ENCODE measurements around the gene CXCL17.

CXCL17 gene

DNA sequence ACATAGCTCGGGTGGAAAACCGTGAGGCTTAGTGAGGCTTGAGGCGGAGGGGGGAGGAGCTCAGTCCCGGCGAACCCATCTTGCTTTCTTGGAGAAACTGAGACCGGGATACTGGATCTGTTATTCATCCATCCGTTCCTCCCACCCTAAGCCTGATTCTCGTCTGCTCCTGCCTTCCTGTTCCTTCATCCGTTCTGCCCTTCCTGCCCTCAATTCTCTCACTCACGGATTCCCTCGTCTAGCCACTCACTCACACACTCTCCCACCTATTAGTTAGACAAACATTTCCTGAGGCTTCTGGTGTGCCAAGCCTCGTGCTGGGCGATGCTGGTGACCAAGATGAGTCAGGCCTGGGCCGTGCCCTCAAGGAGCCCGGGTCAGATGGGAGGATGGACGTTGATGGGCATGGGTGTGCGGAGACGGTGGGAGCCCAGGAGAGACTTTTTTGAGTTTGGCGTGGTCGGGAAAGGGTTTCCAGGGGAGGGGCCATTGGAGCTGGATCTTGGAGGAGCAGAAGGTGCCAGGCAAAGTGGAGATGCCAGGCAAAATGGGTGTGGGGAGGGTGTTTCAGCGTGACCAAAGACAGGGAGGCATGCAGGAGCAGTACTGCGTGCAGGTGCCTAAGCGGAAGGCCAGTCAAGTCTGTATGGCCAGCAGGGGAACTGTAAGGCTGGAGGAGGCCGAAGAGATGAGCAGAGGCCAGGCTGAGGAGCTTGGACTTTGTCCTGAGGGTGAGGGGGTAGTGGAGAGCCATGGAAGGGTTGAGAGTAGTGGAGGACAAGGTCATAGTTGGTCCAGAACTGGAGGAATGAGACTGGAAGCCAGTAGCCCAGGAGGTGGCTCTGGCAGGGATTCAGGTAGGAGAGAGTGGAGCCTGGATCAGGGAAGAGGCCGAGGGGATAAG, 45.2 kb downstream of the CXCL17 start:
- no peak for DNase-seq (ENCODE audit: low read depth)

GRCh38 chr19:42396381-42397262, 46.1 kb downstream of the CXCL17 start:
- peak; percentile 100 for DNase-seq (ENCODE audit: low read depth)

DNA sequence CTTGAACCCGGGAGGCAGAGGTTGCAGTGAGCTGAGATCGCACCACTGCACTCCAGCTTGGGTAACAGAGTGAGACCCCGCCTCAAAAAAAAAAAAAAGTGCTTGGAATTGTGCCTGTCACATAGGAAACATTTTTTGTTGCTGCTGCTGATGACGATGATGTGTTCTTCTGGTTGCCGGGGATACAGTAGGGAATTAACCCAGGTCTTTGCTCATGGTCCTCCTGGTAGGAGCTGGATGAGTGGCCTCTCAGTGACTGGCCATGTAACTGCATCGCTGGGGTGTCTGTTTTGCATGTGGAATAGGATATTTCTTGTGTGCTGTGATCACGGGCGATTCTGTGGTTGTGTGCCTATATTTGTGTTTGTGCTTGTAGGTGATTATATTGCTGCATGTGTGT, 48.0 kb downstream of the CXCL17 start:
- no peak for DNase-seq (ENCODE audit: low read depth)

DNA sequence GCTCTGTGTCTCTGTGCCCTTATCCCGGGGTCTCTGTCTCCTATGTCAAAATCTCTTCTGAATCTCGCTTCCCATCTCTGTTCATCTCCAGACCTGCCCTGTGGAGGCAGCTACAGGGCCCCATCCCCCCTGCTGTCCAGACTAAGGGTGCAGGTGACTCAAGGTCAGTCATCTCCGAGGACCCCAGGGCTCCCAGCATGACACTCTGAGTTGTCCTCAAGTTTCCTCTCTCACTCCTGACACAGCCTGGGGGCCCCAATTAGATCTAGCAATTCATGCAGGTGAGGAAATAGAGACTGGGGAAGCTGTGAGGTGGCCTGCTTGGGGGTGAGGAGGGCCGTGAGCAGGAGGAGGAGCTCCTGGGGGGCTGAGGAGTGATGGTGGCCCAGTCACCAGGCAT, 50.6 kb downstream of the CXCL17 start:
- DNase-seq (ENCODE audit: low read depth) = no peak

DNA sequence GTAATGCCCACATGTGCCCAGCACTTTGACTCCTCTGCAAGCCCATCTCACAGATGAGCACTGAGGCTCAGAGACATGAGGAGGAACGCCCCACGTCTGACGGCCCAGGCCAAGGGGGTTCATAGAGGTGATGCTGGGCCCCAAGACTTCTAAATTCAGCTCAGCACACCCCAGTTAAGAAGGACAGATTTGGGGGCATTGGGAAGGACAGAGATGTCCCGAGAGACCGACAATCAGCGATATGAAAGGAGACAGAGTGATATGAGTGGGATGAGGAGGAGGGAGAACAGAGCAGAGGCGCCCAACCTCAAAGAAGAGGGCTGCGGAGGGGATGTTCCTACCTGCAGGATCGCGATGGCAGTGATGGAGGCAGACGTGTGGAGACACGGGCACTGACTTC, 52.8 kb downstream of the CXCL17 start, which contains the start of gene CNFN:
TSS of gene CNFN (minus strand) at position 399 of the 400 bp plus-strand sequence. CDS start 1,260 bp downstream, outside the sequence.
- no peak for DNase-seq (ENCODE audit: low read depth)

DNA sequence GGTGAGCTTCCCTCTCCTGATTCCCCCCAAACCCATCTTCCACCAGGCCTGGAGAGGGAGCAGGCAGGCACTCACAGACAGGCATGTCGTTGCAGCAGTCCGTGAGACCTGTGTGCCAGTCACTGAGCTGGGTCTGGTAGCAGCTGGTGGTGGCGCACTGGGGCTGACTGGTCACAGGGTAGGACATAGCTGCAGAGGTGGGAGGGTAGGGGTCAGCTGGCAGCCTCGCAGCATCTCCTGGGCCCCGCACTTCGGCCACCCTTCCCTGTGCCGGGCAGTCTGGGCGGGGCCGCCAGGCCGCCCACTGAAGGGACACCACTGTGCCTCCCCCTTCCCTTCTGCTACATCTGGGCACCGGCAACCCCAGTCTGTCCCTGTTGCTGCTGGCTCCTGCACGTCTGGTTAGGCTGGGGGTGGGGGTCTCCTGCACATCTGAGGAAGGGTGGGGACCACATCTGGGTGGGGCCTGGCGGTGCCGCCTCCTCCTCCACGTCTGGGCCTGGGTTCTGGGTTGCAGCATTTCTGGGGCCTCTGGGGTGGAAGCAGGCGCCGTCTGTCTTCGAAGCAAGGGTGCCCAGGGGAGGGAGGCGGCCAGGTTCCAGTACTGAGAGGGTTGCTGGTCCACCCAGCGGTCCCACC, 53.8 kb downstream of the CXCL17 start:
- DNase-seq (ENCODE audit: low read depth) = no peak

DNA sequence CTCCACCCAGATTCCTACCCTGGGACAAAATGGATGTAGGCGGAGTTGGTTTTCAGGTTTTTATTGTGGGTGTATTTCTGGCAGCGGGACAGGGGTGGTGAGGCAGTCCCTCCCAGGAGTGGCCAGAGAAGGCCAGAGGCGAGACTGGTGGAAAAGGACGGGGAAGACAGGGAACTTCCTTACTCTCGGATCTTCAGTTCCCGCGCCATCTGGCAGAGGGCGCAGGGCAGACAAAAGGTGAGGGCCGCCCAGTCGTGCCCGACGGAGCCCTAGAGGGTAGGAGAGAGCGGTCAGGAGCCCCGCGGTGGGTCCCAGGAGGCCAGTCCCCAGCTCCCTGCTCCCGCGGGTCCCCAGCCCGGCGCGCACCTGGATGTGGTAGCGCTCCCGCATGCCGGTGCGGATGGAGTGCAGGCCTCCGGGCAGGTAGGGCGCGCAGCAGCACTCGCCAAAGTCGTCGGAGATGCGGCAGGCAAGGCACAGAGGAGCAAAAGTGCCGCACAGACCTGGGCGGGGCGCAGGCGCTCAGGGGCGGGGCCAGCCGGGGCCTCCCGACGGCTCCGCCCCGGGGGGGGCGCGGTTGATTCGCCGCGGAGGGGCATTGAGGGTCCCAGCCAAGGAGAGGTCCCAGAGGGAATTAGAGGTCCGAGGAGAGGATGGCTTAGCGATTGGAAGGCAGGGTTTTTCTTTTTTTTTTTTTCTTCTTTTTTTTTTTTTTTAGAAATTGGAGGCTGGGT, 55.6 kb downstream of the CXCL17 start:
- no peak for DNase-seq (ENCODE audit: low read depth)

- DNase-seq (ENCODE audit: low read depth) = no peak
Observed at GRCh38 chr19:42380155-42380554, 62.6 kb downstream of the CXCL17 start.
